GM12878 (cell line): Measurements from ENCODE around the gene ATN1. TPM values are rescaled to one million over a fixed set of nuclear protein-coding genes. Genes with fewer than 3 reads are reported as not detected.

Source experiments
- ATAC-seq: fragments of 200-7000 bp; cut with Tn5 transposase; 3 replicates; pipeline ENCODE4 v1.9.1; 2020; ENCODE audit warnings: mild to moderate bottlenecking, moderate library complexity
- BruUV-seq: library from RNA; stranded (reverse); fragments of 400-500 nt; replicated peaks from 2 replicates; lab custom pipeline; 2021; lab: Mats Ljungman, UMichigan
- CTCF ChIA-PET: fragments of 300-600 bp; sonication (Branson Sonifier 250); formaldehyde crosslinking; extraction: SDS; loops from one replicate; lab custom pipeline; 2021; ENCODE audit warnings: inconsistent platforms; lab: Yijun Ruan, JAX
- POLR2A ChIA-PET: fragments of 350-600 bp; formaldehyde crosslinking; extraction: SDS; loops from one replicate; lab custom pipeline; 2021; ENCODE audit warnings: inconsistent platforms; lab: Charles Lee
- RAD21 ChIA-PET: fragments of 300-600 bp; sonication (Branson Sonifier 250); formaldehyde crosslinking; loops from one replicate; lab custom pipeline; 2023; ENCODE audit warnings: antibody characterized with exemption; ENCODE audit not compliant: unreplicated experiment; lab: Charles Lee
- SMC1A ChIA-PET: fragments of 300-600 bp; sonication (Branson Sonifier 250); formaldehyde crosslinking; loops from one replicate; lab custom pipeline; 2023; ENCODE audit not compliant: unreplicated experiment, uncharacterized antibody; lab: Charles Lee
- DNase-seq: peaks from one replicate; pipeline ENCODE4 v3.0.0-alpha.2; 2011; ENCODE audit warnings: low read depth, low spot score
- FAIRE-seq: peaks from 3 replicates; lab custom pipeline; 2011; peaks lifted over from hg19 to GRCh38; lab: Jason Lieb, UNC
- H2AFZ ChIP-seq: 2 replicates; pipeline ENCODE4 v1.6.0; 2011; ENCODE audit warnings: low read depth, low read length, control low read depth; ENCODE audit not compliant: control insufficient read depth
- H3K27ac ChIP-seq: 2 replicates; pipeline ENCODE4 v1.5.1; 2011; ENCODE audit warnings: control low read depth; ENCODE audit not compliant: control insufficient read depth, insufficient read depth
- H3K27me3 ChIP-seq, 2 experiments: replicated peaks in 1 of 2; 2 replicates each; pipeline versions ENCODE4 v1.6.0 to v1.6.1; 2011; ENCODE audit warnings: low read length in 1 of 2; ENCODE audit not compliant: control insufficient read depth in 2 of 2, insufficient read depth in 2 of 2
- H3K36me3 ChIP-seq, 2 experiments: 2 replicates each; pipeline ENCODE4 v1.5.1; 2011; ENCODE audit warnings: low read length in 1 of 2; ENCODE audit not compliant: control insufficient read depth in 2 of 2, insufficient read depth in 2 of 2
- H3K4me1 ChIP-seq: 2 replicates; pipeline ENCODE4 v1.6.1; 2011; ENCODE audit warnings: mild to moderate bottlenecking, low read length, moderate library complexity, mixed read lengths; ENCODE audit not compliant: control insufficient read depth, insufficient read depth
- H3K4me2 ChIP-seq: 2 replicates; pipeline ENCODE4 v1.6.0; 2011; ENCODE audit warnings: control low read depth; ENCODE audit not compliant: control insufficient read depth, insufficient read depth
- H3K4me3 ChIP-seq: fragments of 200-600 bp; sonication (generic); 2 replicates; pipeline ENCODE4 v1.5.1; 2016
- H3K79me2 ChIP-seq: 2 replicates; pipeline ENCODE4 v1.6.0; 2011; ENCODE audit warnings: low read length; ENCODE audit not compliant: control insufficient read depth, insufficient read depth
- H3K9ac ChIP-seq: 2 replicates; pipeline ENCODE4 v1.8.0; 2011; ENCODE audit warnings: low read length, control low read depth, mixed read lengths; ENCODE audit not compliant: control insufficient read depth, insufficient read depth
- H3K9me3 ChIP-seq: replicated peaks from 3 replicates; pipeline ENCODE4 v1.5.1; 2011; ENCODE audit warnings: mild to moderate bottlenecking, low read length; ENCODE audit not compliant: control insufficient read depth, insufficient read depth
- H4K20me1 ChIP-seq: 2 replicates; pipeline ENCODE4 v1.6.0; 2011; ENCODE audit not compliant: control insufficient read depth, insufficient read depth
- ATF2 ChIP-seq: IDR thresholded peaks from 2 replicates; pipeline ENCODE4 v1.6.1; 2012; ENCODE audit warnings: low read length, inconsistent platforms
- FOS ChIP-seq: IDR thresholded peaks from 3 replicates; pipeline ENCODE4 v1.6.1; 2011; ENCODE audit warnings: borderline replicate concordance; ENCODE audit not compliant: insufficient read length; ENCODE audit errors: extremely low read depth
- IRF3 ChIP-seq: fragments of 450-650 bp; IDR thresholded peaks from 2 replicates; pipeline ENCODE4 v1.6.1; 2014; ENCODE audit warnings: mild to moderate bottlenecking
- MEF2A ChIP-seq: IDR thresholded peaks from 2 replicates; pipeline ENCODE4 v1.6.1; 2011; ENCODE audit warnings: low read depth, mild to moderate bottlenecking, low read length, moderate library complexity; ENCODE audit not compliant: insufficient read depth
- MTA2 ChIP-seq: fragments of 450-650 bp; IDR thresholded peaks from 2 replicates; pipeline ENCODE4 v1.6.1; 2016; ENCODE audit warnings: low read depth, mild to moderate bottlenecking, moderate library complexity
- NFIC ChIP-seq: IDR thresholded peaks from 2 replicates; pipeline ENCODE4 v1.6.1; 2012; ENCODE audit warnings: low read depth, mild to moderate bottlenecking, inconsistent platforms, low read length, moderate library complexity
- NFXL1 ChIP-seq: fragments of 450-650 bp; IDR thresholded peaks from 2 replicates; pipeline ENCODE4 v1.6.1; 2017; ENCODE audit warnings: antibody characterized with exemption, mild to moderate bottlenecking, borderline replicate concordance
- NFYA ChIP-seq: IDR thresholded peaks from 2 replicates; pipeline ENCODE4 v1.6.1; 2011; ENCODE audit warnings: low read depth, mild to moderate bottlenecking, low read length, improper control_type of control experiment, borderline replicate concordance
- RBBP5 ChIP-seq: fragments of 200-600 bp; sonication (generic); conservative IDR thresholded peaks from 2 replicates; pipeline ENCODE4 v1.6.1; 2016
- ZBTB33 ChIP-seq: fragments of 450-650 bp; IDR thresholded peaks from 2 replicates; pipeline ENCODE4 v1.6.1; 2017; ENCODE audit warnings: mild to moderate bottlenecking
- WGBS: methylation state at CpG from one replicate; pipeline ENCODE4 v1.1.6; 2016; ENCODE audit warnings: low lambda C conversion rate; ENCODE audit not compliant: insufficient replicate concordance, insufficient coverage; ENCODE audit errors: missing lambda C conversion rate; 5-methylcytosine and 5-hydroxymethylcytosine counted together
- in situ Hi-C: fragments of 300-500 bp; cut with MboI; formaldehyde crosslinking; loops from 9 replicates; pipeline ENCODE4 v1.14.3; 2018; ENCODE audit warnings: mixed read lengths
- intact Hi-C: fragments of 100-400 bp; cut with micrococcal nuclease; formaldehyde crosslinking; loops from one replicate; pipeline ENCODE4 v1.14.2; 2022; ENCODE audit not compliant: unreplicated experiment
- polyA plus RNA-seq, 11 experiments: library from polyadenylated mRNA; depleted of rRNA in 4 of 11; unstranded in 6 of 11; stranded (reverse) in 5 of 11; fragments of >200 nt; fragmentation: Nextera tagmentation in 4 of 11; fragmentation: Illumina TruSeq in 1 of 11; extraction: Ambion mirVana in 4 of 11; extraction: Trizol in 1 of 11; gene quantifications; 1 replicate in 1 of 11; 2 replicates in 10 of 11; pipeline versions ENCODE4 v1.2.1 to v1.2.3, GENCODE V29; 2011 to 2016; ENCODE audit warnings: inconsistent platforms in 2 of 11, missing spikeins in 2 of 11, low read depth in 1 of 11
- total RNA-seq, 4 experiments: library from RNA; depleted of rRNA in 3 of 4; stranded (reverse); fragments of >200 nt in 3 of 4; fragmentation: Illumina TruSeq in 1 of 4; extraction: Trizol in 1 of 4; gene quantifications; 2 replicates each; pipeline versions ENCODE4 v1.2.1 to v1.2.3, GENCODE V29; 2013 to 2021

The ATN1 gene
- total and polyA plus RNA-seq, 10 of the 15 experiments (the other 5 are each of a cell fraction or from before 2014, with no cell fraction given), result 0.08 to 44.5 (median 5.0) TPM

GRCh38 chr12:6917491-6918231 lies 10.1 kb upstream of the ATN1 start:
- H4K20me1 ChIP-seq, result no peaks in the 10 kb centered on the region
- H3K27ac ChIP-seq, result no peak overlapping the region
- H3K36me3 ChIP-seq, result peaks cover 2 to 10% of the 10 kb centered on the region in 2 experiments; a peak in 2 of 4 replicates
- intact Hi-C loops, result no loop called here
- no peaks in the 10 kb centered on the region for H3K9me3 ChIP-seq
- TSS peak; percentile 32 for BruUV-seq
- ATAC-seq, result no peak
- H3K9ac ChIP-seq, result no peak overlapping the region
- FAIRE-seq, result no peak
- CTCF ChIA-PET, result interaction anchor here (0.7 to 1.9 kb wide), 4 partner anchors 8 to 49 kb away, joined by 3 to 7 read pairs (median 4); partner anchors contain the start of gene SPSB2
- RAD21 ChIA-PET, result no interaction called here
- TF ChIP-seq ZBTB33 (no peak), NFYA (no peak), NFXL1 (no peak), FOS (no peak), IRF3 (no peak), ATF2 (no peak), RBBP5 (no peak), MTA2 (no peak), NFIC (no peak), MEF2A (no peak)
- TF ChIP-seq, all 136 proteins: peak for 0
- Histone ChIP-seq H3K79me2 (peaks cover 23% of the 10 kb centered on the region), H3K27me3 (no peaks in the 10 kb centered on the region), H2AFZ (no peak overlapping the region), H3K4me1 (peaks cover 28% of the 10 kb centered on the region), H3K4me2 (no peak overlapping the region), H3K4me3 (no peak overlapping the region)
- ChIA-PET POLR2A (interaction anchor here (0.6 to 1.2 kb wide), 2 partner anchors 9 to 17 kb away, joined by 4 to 6 read pairs; no protein-coding TSS in a partner anchor), SMC1A (interaction anchor here (1.3 kb wide), 1 partner anchor 26 kb away, joined by 3 read pairs; no protein-coding TSS in a partner anchor)
- no peak for DNase-seq
- in situ Hi-C loops, result no loop called here
- WGBS, result 86% methylated on average over 14 of the region's 14 CpGs
